A549 (cell line): Measurements from ENCODE around the gene ARHGEF6.
"Not testable (repeated sequence)": the region's sequence is repeated elsewhere in the genome, so short reads cannot be mapped to it uniquely, and the experiment has no call there.

Source experiments
- CBX2 ChIP-seq: fragments of 200-600 bp; sonication (generic); IDR thresholded peaks from 2 replicates; pipeline ENCODE4 v1.6.1; 2016; ENCODE audit warnings: low read depth, mild to moderate bottlenecking, borderline replicate concordance
- CHD4 ChIP-seq: fragments of 200-600 bp; sonication (generic); IDR thresholded peaks from 2 replicates; pipeline ENCODE4 v1.6.1; 2016; ENCODE audit warnings: antibody characterized with exemption, mild to moderate bottlenecking, borderline replicate concordance
- ZFP36 ChIP-seq: fragments of 450-650 bp; IDR thresholded peaks from 2 replicates; pipeline ENCODE4 v1.6.1; 2014; ENCODE audit warnings: borderline replicate concordance; ENCODE audit not compliant: partially characterized antibody
- TF ChIP-seq, protein P1 (sequence below): fragments of 150-350 bp; IDR thresholded peaks from 2 replicates; pipeline ENCODE4 v1.6.1; 2014; ENCODE audit warnings: low read depth, mild to moderate bottlenecking, low read length
- TF ChIP-seq, protein P2 (sequence below): fragments of >200 bp; sonication (Bioruptor Twin); formaldehyde crosslinking; IDR thresholded peaks from 3 replicates; pipeline ENCODE4 v1.5.1; 2016
- TF ChIP-seq, protein P3 (sequence below): IDR thresholded peaks from 2 replicates; pipeline ENCODE4 v1.6.1; 2012

DNA sequence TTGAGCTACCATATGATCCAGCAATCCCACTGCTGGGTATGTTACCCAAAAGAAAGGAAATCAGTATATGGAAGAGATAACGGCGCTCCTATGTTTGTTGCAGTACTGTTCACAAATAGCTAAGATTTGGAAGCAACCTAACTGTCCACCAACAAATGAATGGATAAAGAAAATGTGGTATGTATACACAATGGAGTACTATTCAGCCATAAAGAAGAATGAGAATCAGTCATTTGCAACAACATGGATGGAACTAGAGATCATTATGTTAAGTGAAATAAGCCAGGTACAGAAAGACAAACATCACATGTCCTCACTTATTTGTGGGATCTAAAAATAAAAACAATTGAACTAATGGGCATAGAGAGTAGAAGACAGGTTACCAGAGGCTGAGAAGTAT, 8.9 kb downstream of the ARHGEF6 start:
- not testable (repeated sequence) for TF ChIP-seq CBX2, ZFP36, CHD4
- TF ChIP-seq, protein P1, sequence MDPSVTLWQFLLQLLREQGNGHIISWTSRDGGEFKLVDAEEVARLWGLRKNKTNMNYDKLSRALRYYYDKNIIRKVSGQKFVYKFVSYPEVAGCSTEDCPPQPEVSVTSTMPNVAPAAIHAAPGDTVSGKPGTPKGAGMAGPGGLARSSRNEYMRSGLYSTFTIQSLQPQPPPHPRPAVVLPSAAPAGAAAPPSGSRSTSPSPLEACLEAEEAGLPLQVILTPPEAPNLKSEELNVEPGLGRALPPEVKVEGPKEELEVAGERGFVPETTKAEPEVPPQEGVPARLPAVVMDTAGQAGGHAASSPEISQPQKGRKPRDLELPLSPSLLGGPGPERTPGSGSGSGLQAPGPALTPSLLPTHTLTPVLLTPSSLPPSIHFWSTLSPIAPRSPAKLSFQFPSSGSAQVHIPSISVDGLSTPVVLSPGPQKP, result not testable (repeated sequence)
- TF ChIP-seq, protein P2, sequence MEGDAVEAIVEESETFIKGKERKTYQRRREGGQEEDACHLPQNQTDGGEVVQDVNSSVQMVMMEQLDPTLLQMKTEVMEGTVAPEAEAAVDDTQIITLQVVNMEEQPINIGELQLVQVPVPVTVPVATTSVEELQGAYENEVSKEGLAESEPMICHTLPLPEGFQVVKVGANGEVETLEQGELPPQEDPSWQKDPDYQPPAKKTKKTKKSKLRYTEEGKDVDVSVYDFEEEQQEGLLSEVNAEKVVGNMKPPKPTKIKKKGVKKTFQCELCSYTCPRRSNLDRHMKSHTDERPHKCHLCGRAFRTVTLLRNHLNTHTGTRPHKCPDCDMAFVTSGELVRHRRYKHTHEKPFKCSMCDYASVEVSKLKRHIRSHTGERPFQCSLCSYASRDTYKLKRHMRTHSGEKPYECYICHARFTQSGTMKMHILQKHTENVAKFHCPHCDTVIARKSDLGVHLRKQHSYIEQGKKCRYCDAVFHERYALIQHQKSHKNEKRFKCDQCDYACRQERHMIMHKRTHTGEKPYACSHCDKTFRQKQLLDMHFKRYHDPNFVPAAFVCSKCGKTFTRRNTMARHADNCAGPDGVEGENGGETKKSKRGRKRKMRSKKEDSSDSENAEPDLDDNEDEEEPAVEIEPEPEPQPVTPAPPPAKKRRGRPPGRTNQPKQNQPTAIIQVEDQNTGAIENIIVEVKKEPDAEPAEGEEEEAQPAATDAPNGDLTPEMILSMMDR, result not testable (repeated sequence)
- TF ChIP-seq, protein P3, sequence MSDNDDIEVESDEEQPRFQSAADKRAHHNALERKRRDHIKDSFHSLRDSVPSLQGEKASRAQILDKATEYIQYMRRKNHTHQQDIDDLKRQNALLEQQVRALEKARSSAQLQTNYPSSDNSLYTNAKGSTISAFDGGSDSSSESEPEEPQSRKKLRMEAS, result not testable (repeated sequence)
